Stimulated activated CD4-positive, alpha-beta T cell treated with anti-CD3 and anti-CD28 coated beads, Interleukin-4, amount 100 ng/mL, for 48 hours (primary cell): ENCODE data around the gene VCAM1.

Experiments
- DNase-seq, 2 donors: peaks; one replicate each; pipeline ENCODE4 v3.0.0-alpha.2; 2020; ENCODE audit warnings: low read depth in 2 of 2

Gene VCAM1

DNA sequence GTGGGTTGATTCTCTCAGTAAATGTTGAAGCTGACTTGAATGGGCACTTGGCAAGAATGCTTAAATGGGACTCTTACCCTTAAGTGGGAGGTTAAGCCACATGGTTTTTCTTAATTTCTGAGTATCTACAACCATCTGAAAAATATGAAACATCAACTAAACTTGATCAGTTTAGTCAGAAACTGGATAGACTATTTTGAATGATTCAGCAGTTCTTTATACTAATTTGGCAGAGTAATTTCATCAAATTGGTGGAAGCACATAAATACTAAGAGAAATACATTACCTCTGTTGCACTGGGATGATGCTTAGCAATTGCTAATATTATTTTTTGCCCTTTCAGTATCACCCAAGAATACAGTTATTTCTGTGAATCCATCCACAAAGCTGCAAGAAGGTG is 4.7 kb downstream of the VCAM1 start:
- DNase-seq = no peak

DNA sequence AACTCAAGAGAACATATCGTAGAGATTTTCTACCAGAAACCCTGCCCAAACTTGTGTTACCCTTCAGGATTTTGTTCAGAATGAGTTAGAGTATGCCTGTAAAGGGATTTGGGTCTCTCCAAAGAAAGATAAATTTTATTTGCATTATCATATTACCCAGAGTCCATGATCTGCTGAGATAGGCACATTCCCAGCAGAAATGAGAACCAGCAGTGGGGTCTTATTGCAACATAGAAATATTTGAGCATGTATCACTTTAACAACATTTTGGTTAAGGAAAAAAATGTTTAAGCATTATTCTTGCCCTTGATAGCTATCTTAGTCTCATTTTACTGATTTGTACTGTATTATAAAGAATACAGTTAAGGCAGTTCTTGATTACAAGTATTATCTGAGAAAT is 10.6 kb downstream of the VCAM1 start:
- no peak for DNase-seq

DNA sequence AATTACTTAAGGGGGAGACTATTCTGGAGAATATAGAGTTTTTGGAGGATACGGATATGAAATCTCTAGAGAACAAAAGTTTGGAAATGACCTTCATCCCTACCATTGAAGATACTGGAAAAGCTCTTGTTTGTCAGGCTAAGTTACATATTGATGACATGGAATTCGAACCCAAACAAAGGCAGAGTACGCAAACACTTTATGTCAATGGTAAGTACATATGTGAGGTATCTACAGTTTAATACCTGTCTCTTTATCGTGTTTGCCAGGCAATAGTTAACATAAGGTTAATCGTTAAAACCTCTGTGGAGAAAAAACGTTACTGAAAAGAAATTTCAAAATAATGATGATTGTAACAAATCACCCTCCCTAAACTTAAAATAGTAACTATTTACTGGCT is 11.8 kb downstream of the VCAM1 start:
- no peak for DNase-seq

DNA sequence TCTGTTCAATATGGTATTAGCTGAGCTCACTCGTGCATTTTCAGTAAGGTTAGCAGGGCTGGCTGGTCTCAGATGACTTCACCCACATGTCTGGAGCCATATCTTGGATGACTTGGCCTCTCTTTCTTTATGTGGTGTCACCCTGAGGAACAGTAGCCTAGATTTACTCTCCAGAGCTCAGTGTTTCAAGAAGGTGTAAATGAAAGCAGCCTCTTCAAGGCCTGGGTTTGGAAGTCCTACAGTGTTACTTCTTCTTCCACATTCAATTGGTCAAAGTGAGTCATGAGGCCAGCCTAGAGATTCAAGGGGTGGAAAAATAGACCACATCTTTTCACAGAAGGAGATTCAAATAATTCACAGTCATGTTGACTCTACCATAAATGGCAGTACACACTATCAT is 12.2 kb downstream of the VCAM1 start:
- DNase-seq = no peak

DNA sequence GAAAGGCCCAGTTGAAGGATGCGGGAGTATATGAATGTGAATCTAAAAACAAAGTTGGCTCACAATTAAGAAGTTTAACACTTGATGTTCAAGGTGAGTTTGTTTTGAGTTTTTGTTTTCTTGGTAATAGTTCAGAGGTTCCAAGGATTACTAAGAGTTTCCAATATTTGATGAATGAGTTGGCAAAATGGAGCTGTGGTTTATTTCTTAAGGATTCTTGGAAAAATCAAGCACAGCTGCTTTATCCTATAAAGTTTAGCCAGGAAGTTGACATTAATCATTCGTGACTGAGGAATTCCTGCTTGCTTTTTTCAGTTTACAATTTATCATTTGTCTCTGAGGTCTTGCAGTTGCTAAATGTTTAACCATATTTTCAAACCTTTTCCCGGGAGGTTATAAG is 15.1 kb downstream of the VCAM1 start:
- DNase-seq = no peak

DNA sequence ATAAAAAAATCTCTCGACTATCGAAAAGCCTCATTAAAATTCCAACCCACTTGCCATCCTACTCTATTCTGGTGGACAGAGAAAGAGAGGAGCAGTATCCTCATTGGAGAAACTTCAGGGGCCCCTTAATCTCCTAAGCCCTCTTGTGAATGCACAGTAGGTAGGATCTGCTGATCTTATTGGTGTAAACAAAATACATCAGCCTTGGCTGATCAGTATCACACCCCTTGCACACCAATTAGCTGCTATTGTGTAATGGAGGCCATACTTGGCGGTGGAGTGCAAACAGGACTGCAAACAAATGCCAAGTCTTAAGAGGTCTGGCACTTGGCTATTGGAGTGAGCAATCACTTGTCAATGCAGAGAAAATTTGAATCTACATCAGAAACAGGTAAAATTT is 15.7 kb downstream of the VCAM1 start:
- no peak for DNase-seq

DNA sequence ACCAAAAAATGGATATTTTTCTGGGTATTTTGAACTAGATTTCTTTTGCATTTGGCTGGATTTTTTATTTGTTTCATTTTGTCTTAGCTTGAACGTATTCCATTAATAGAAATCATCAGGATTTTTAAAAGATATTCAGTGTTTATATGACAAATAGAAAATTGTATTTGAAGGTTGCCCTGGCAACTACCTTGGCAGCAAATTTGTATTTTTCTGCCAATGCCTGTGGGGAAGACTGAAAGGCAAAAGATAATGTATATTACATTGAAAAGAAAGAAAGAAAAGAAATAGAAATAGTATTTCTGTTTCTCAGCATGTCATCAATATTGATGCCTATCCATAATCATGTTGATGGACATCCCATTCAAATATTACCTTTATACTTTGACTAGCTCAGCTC is 16.8 kb downstream of the VCAM1 start:
- DNase-seq = no peak

DNA sequence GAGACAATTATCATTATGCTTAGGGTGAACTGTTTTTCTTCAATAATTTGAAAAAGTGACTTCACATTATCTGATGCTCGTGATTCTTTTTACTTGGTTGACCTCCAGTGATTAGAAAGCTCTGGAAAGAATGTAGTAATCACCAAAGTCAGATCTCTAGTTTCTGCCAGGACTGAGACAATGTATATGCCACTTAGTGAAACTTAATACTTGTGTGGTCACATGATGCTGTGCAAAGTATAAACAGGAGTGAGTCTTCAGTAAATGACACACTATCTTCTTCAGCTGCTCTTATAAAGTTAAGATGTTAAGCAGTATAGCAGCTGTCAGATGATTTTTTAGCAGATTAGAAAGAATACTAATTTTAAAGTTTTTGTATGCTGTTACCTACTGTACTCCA is 17.2 kb downstream of the VCAM1 start:
- DNase-seq = no peak

DNA sequence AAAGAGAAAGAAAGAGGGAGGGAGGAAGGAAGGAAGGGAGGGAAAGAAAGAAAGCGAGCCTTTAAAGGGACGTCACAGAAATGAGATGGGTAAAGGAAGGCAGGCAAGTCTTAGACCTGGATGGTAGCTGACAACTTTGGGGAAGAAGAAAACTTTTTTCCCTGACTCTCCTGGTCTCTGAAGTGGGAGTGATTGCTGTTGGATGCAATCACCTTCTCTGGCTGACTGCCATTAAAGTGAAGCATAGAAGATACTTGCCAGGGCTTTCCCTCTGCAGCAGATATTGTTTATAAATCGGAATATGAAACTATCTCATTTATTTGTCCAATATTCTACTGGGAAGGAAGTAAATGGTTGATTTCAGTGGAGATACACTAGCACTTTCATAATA is 27.0 kb downstream of the VCAM1 start:
- no peak for DNase-seq

DNA sequence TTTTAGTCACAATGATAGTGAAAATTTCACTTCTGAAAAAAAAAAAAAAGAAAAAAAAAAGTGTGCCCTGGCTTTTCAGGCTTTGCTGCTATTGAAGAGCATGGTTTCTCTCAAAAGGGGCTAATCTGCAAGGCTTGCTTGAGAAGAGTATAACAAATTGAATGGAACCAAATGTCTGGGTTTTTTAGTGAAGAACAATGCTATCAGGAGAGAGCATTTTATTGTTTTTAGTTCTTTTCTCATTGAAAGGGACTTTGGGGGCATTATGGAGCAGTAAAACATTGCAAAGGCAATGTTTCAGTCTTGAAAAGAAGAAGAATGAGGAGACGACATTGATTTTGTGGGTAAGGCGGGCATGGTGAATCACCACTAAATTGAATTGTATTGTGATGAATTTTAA is 28.2 kb downstream of the VCAM1 start:
- no peak for DNase-seq

DNA sequence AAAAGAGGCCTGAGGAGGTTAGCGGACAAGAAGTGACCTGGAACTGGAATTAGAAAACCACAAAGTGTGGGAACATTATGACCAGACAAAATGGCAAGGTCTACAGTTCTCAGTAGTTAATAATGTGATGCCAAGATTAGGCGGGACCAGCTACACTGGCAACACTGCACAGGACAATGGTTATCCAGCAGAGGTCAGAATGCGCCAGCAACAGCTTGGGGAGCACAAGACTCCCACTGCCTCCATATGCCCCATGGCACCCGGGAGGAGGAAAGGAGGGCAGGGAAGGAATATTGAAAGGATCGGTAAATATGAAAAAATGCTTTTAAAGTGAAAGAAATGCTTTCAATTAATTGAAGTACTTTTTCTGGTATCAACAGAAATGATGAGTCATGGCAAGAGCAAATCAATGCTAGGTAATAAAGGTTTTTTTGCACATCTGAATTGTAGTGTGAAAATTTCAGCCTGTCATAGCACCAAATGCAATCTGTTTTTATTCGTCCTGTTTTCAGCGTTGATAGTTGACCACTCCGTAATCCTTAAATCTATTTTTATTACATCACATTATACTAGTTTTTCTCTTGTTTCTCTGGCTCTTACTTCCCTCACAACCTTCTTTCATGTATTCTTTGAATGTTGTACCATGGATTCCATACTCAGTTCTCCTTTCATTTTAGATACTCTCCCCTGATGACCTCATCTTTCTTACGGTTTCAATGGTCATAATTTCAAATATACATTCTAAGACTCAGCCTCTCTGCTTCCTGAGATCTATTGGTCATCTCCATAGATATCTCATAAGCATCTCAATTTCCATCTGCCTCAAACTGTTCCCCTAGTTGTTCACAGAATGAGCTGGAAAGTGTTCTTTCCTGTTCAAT is 30.7 kb downstream of the VCAM1 start:
- no peak for DNase-seq

DNA sequence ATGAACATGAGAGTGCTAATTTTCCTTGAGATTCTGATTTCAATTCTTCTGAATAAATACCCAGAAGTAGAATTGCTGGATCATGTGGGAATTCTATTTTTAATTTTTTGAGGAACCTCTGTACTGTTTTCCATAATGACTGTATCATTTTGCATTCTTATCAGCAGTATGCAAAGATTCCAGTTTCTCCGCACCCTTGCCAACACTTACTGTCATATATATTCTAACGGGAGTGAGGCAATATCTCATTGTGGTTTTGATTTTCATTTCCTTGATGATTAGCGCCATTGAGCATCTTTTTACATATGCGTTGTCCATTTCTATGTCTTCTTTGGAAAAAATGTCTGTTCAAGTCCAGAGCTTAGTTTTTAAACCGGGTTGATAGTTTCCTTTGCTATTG is 33.2 kb downstream of the VCAM1 start:
- DNase-seq = no peak

DNA sequence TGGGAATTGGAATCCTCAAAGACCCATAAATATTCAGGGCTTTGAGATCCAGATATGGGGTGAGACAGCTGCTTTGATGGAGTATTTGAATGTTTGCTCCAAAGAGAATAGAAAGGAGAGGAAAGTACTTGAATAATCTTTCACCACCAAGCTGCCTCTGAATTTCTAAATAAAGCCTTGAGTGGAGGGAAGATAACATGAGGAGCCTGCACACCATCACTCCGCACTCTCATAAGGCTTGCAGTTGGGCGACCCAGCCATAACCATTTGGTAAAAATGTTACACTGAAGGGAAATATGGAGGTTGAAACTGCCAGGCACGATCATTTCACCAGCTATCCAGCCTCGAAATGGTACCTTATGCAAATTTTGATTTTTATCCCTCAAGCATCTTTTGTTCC is 38.4 kb downstream of the VCAM1 start:
- no peak for DNase-seq

DNA sequence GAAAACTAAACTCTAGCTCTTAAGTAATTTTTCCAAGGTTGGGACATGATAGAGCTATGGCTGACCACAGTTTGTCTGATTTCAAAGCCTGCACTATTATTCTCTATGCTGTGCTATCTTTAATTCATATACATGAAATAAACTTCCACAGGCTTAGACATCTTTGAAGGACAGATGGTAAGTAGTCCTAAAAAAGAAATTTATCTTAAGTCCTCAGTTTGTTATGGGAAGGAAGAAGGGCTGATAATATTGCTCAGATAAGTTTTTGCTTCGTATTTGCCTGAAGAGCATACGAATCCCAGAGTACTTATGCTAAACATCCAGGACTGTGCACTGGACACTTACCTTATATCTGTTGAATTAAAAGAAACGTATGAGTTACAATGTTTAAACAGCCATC is 39.6 kb downstream of the VCAM1 start:
- no peak for DNase-seq

DNA sequence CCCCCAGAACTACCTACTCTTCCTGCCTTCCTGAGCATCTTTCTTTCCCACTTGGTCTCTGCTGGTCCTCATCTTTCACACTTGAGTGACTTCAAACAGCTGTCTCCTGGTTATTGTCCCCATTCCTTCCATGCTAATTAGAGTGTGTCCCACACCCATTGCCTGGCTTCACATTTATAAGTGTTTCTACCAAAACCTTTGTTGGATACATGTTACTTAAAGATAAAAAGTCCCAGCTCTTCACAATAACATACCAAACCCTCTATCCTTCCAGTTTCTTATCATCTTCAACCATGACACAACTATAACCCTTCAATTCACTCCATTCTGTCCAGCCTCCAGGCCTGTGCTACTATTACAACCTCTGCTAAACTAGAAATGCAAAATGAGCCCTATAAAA is 41.0 kb downstream of the VCAM1 start:
- no peak for DNase-seq

DNA sequence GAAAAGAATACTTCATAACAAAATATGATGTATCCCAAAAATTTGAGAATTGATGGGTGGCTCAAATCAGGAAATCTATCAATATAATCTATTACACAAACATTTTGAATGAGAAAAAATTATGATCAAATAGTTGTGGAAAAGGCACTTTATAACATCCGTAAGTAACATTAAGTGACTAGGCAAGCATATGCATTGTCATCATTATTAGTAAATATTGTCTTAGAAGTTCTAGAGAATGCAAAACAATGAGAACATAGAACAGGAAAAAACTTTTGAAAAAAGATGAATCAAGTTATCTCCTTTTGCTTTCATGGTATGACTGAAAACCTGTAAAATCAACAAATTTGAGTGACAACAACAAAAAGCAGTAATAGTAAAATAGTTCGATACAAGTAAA is 42.9 kb downstream of the VCAM1 start:
- DNase-seq = no peak

DNA sequence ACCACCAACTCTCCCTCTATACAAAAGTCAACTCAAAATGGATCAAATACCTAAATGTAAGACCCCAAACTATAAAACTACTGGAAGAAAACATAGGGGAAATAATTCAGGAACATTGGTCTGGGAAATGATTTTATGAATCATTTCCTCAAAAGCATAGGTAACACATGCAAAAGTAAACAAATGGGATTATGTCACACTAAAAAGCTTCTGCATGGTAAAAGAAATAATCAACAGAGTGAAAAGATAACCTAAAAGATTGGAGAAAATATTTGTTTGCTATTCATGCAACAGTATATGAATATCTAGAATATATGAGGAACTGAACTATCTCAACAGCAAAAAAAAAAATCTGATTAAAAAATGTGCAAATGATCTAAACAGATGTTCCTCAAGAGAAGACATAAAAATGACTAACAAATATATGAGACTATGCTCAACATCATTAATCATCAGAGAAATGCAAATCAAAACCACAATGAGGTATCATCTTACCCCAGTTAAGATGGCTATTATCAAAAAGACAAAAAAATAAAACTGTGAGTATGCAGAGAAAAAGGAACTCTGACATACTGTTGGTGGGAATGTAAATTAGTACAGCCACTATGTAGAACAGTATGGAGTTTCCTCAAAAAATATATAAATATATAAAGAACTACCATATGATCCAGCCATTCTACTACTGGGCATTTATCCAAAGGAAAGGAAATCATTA is 47.8 kb downstream of the VCAM1 start:
- DNase-seq = no peak

DNA sequence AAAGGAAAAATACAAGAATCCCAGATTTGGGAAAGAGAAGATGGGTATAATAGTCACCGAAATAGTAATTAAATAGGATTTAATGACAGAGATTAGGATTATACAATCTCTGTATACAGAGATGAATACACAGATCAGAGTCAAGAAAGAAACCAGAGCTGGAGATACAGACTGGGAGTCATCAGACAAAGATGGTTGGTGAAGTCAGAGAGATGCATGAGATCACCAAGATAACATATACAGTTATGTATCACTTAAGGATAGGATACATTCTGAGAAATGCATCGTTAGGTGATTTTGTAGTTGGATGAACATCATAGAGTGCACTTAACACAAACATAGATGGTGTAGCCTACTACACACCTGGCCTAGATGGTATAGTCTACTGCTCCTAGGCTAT is 49.8 kb downstream of the VCAM1 start:
- no peak for DNase-seq

DNA sequence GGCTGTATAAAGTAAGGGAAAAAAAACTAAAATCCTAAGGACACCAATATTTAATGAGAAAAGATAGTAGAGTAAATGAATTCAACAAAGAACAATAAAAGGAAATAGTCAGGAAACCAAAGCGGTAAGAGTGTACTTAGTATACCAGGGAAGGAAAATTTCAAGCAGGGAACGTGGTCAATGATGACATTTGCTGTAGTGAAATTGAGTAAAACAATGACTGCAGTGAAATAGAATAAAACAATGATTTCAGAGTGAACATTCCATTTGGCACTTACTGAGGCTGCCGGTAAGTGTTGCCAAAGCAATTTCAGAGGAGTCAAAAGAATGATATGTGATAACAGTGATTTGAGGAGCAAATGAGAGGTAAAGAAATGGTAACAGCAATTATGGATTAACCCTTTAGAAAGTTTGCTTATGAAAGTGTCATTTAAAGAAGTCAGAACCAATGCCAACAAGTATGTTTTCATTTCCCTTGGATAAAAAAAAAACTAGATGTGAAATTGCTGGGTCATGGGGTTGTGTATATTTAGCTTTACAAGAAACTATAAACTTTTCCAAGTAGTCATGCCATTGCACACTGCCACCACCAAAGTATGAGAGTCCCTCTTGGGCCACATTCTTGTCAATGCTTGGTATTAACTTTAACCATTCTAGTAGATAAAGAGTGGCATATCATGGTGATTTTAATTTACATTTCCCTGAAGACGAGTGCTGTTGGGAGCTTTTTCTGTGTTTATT is 50.5 kb downstream of the VCAM1 start:
- no peak for DNase-seq

DNA sequence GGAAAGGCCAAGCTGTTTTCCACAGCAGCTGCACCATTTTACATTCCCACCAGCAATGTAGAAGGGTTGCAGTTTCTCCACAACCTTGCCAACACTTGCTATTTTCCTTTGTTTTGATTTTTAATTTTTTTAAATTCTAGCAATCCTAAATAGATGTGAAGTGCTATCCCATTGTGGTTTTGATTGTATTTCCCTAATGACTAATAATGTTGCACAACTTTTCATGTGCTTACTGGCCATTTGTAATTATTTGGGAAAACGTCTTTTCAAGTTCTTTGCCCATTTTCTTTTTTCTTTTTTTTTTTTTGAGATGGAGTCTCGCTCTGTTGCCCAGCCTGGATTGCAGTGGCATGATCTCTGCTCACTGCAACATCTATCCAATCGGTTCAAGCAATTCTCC is 53.9 kb downstream of the VCAM1 start:
- no peak for DNase-seq

DNA sequence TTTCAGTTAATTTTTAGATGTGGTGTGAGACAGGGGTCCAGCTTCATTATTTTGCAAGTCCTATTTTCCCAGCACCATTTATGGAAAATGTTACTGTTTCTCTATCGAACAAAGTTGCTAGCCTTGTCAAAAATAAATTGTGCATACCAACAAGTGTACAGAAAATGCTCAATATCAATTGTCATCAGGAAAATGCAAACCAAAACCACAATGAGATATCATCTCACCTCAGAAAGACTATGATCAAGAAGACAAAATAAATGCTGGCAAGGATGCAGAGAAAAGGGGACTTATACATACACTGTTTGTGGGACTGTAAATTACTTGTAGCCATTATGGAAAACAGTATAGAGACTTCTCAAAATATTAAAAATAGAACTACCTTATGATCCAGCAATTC is 54.8 kb downstream of the VCAM1 start:
- DNase-seq = no peak

DNA sequence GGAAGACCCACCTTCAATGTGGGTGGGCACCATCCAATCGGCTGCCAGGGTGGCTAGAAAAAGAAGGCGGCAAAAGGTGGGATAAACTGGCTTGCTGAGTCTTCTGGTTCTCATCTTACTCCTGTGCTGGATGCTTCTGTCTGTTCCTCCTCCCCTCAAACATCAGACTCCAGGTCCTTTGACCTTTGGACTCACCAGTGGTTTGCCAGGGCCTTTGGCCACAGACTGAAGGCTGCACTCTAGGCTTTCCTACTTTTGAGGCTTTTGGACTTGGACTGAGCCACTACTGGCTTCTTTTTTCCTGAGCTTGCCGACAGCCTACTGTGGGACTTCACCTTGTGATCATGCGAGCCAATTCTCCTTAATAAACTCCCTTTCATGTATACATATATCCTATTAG is 55.9 kb downstream of the VCAM1 start:
- no peak for DNase-seq

DNA sequence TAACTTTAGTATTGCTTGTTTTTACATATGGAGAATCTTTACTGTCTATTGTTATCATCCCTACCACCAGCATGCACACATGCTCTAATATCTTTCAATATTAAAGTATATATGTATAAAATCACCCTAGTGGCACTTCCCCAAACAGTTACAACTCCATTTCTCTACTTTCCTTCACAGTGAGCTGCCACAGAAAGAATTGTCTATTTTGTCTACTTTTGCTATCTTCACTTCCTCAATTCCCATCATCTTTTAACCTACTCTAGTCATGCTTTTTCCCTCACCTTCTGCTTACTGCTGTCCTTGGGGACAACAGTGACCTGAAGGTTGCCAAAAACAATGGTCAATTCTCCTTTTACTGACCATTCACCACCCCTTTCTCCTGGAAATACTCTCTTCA is 59.2 kb downstream of the VCAM1 start:
- DNase-seq = no peak
